Retinal pigment epithelial cell (primary cell): Measurements from ENCODE around the gene DDR2.

Experiments used
- DNase-seq: peaks from one replicate; pipeline ENCODE4 v3.0.0-alpha.2; 2010; ENCODE audit warnings: low read depth
- H3K4me3 ChIP-seq: 2 replicates; pipeline ENCODE4 v1.5.1; 2011; ENCODE audit warnings: mild to moderate bottlenecking, low read length, control low read depth, moderate library complexity
- CTCF ChIP-seq: conservative IDR thresholded peaks from 2 replicates; pipeline ENCODE4 v1.5.1; 2011; ENCODE audit warnings: low read depth, low read length, control low read depth, inconsistent platforms

DDR2 gene

GRCh38 chr1:162710780-162711465, 78.7 kb downstream of the DDR2 start:
- no peak for TF ChIP-seq CTCF
- no peak overlapping the region for H3K4me3 ChIP-seq

DNA sequence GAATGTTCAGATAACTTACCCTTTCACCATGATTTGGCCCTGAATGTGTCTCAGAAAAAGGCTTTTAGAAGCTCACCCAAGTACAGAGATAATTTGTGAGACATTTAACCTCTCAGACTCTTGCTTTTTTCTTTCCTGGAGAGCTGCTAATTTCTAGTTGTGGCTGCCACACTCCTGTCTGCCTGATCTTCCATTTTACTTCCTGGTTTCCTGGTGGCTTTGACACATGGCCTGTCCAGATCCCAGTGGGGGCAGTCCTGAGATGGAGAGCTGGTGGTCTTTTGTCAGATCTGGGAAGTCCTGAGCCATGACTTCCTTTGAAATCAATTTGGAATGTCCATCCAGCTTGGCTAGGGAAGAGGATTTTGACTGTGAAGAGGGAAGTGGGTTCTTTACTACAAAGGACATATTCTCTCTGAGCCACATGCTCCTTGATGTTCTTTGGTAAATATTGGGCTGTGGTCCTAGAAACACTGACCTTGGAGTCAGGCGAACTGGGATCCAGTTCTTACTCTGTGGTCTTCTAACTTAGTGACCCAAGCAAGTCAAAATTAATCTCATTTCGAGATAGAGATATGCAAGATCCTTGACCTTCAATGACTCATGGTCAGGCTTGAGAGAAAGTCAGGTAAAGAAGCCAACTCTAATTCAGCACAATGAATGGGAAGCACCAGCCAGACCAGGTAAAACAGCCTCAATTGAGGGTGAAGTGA, 80.2 kb downstream of the DDR2 start:
- no peak for TF ChIP-seq CTCF
- no peak overlapping the region for H3K4me3 ChIP-seq

More at GRCh38 chr1:162710780-162711465, 78.7 kb downstream of the DDR2 start:
- no peak for DNase-seq

GRCh38 chr1:162716123-162716522, 83.9 kb downstream of the DDR2 start:
- no peak overlapping the region for H3K4me3 ChIP-seq
- DNase-seq, result no peak
- TF ChIP-seq CTCF, result no peak

More for the DNA sequence above, 80.2 kb downstream of the DDR2 start:
- no peak for DNase-seq

GRCh38 chr1:162716552-162716951, 84.3 kb downstream of the DDR2 start:
- no peak overlapping the region for H3K4me3 ChIP-seq
- DNase-seq, result no peak
- TF ChIP-seq CTCF, result no peak

GRCh38 chr1:162717548-162718184, 85.4 kb downstream of the DDR2 start:
- TF ChIP-seq CTCF, result no peak
- H3K4me3 ChIP-seq, result no peak overlapping the region
- no peak for DNase-seq

GRCh38 chr1:162719678-162720077, 87.4 kb downstream of the DDR2 start:
- no peak for DNase-seq
- no peak overlapping the region for H3K4me3 ChIP-seq
- no peak for TF ChIP-seq CTCF

- H3K4me3 ChIP-seq, result no peak overlapping the region
- no peak for TF ChIP-seq CTCF
- DNase-seq, result no peak
These were observed 88.7 kb downstream of the DDR2 start for GRCh38 chr1:162720996-162721395.
